Peyer's patch (tissue), 4 donors: ENCODE measurements around the gene MTG1. TPM values are rescaled to one million over a fixed set of nuclear protein-coding genes. Genes with fewer than 3 reads are reported as not detected.

ENCODE experiments used
- DNase-seq, 3 donors: peaks; one replicate each; pipeline ENCODE4 v3.0.0-alpha.2; 2017 to 2019
- H3K27ac ChIP-seq, 4 donors: fragments of 200-600 bp; sonication (generic); one replicate each; pipeline ENCODE4 v1.5.1; 2016 to 2019
- H3K27me3 ChIP-seq, 2 donors: fragments of 200-600 bp; sonication (generic); one replicate each; pipeline ENCODE4 v1.5.1; 2019
- H3K36me3 ChIP-seq, 3 donors: fragments of 200-600 bp; sonication (generic); one replicate each; pipeline ENCODE4 v1.5.1; 2016 to 2019
- H3K4me1 ChIP-seq, 4 donors: fragments of 200-600 bp; sonication (generic); one replicate each; pipeline ENCODE4 v1.5.1; 2016 to 2019
- H3K4me3 ChIP-seq, 4 donors: fragments of 200-600 bp; sonication (generic); 1 replicate in 3 of 4; 2 replicates in 1 of 4; pipeline ENCODE4 v1.5.1; 2016 to 2019; ENCODE audit warnings: mild to moderate bottlenecking in 1 of 4
- H3K9me3 ChIP-seq, 4 donors: fragments of 200-600 bp; sonication (generic); one replicate each; pipeline ENCODE4 v1.5.1; 2016 to 2019; ENCODE audit warnings: mild to moderate bottlenecking in 1 of 4
- CTCF ChIP-seq, 6 experiments: fragments of 450-650 bp in 4 of 6; fragments of 200-600 bp in 2 of 6; sonication (generic) in 1 of 6; IDR thresholded peaks; one replicate each; pipeline ENCODE4 v1.5.1; 2017 to 2019; ENCODE audit warnings: antibody characterized with exemption in 6 of 6, mild to moderate bottlenecking in 3 of 6, moderate library complexity in 1 of 6
- POLR2A ChIP-seq, 2 donors: fragments of 450-650 bp; IDR thresholded peaks; one replicate each; pipeline ENCODE4 v1.5.1; 2017; ENCODE audit warnings: antibody characterized with exemption in 2 of 2, mild to moderate bottlenecking in 2 of 2, moderate library complexity in 2 of 2
- total RNA-seq, 4 donors: library from RNA; depleted of rRNA; stranded (reverse); fragments of >200 nt; gene quantifications; one replicate each; pipeline ENCODE4 v1.1.0, GENCODE V29; 2016

Gene MTG1
- total RNA-seq, 4 donors from 2014 or later: 44.7 to 110 (median 103) TPM

DNA sequence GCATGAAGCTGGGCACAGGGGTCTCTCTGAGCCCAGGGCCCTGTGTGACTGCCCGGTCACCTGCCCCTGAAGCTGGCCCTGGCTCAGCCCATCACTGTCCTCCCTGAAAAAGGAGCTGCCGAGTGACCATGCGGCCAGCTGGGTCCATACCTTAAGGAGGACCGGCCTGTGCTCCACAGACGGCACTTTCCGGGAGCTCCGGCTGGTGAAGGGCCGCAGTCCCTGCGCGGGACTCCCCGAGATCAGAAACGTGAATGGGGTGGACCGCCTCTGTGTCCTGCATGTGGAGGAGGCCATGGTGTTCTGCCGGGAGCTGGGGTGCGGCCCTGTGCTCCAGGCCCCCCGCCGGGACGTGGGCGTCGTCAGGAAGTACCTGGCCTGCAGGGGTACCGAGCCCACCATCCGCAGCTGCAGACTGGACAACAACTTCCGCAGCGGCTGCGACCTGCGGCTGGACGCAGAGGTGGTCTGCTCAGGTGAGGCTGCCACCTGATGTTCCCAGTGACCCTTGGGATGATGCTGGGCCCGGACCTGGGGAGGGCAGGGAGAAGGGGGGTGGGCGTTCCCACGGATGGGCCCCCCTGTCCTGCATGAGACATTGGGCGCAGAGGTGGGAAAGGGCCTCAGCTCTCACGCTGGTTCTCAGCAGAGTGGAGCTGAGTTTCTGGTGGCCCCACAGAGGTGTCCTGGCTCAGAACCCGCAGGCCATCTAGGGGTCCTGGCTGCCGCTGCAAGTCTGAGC lies 63.3 kb downstream of the MTG1 start:
- H3K4me1 ChIP-seq: no peaks in the 10 kb centered on the region
- peak in 2 of 3 donors; percentile 3 to 42 for DNase-seq
- no peak for TF ChIP-seq CTCF (IDR thresholded peaks at IDR 0.05)
- no peak for TF ChIP-seq POLR2A (IDR thresholded peaks at IDR 0.05)

DNA sequence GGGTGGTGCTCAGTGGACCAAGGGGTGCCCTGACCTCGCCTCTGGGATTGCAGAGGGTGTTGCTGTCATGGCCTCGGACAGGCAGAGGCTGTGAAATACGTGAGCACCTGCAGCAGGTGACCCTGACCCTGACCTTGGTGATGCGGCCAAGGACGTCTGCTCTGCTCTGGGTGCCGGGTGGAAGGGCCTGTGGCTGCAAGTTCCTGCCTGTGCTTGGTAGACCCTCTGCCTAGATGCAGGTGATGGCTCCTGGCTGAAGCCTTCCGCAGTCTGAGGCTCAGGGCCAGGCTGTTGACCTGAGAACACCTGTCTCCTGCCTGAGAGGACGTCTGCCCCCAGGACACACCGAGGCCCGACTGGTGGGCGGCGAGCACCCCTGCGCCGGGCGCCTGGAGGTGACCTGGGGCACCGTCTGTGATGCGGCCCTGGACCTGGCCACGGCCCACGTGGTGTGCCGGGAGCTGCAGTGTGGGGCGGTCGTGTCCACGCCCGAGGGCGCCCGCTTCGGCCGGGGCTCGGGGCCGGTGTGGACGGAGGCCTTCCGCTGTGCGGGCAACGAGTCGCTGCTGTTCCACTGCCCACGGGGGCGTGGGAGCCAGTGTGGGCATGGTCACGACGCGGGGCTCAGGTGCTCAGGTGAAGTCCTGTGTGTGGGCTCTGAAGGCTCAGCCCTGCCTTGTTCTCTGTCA lies 64.2 kb downstream of the MTG1 start:
- H3K4me3 ChIP-seq: no peak overlapping the region
- no peaks in the 10 kb centered on the region for H3K36me3 ChIP-seq
- H3K27ac ChIP-seq: no peak overlapping the region
- H3K4me1 ChIP-seq: no peaks in the 10 kb centered on the region
- H3K9me3 ChIP-seq: no peaks in the 10 kb centered on the region
- H3K27me3 ChIP-seq: no peaks in the 10 kb centered on the region
- TF ChIP-seq CTCF (IDR thresholded peaks at IDR 0.05) (no peak), POLR2A (IDR thresholded peaks at IDR 0.05) (no peak)
- peak in 2 of 3 donors; percentile 0 to 34 for DNase-seq

More for the DNA sequence above, 63.3 kb downstream of the MTG1 start:
- Histone ChIP-seq H3K4me3 (no peak overlapping the region), H3K9me3 (no peaks in the 10 kb centered on the region), H3K27ac (no peak overlapping the region), H3K27me3 (no peaks in the 10 kb centered on the region), H3K36me3 (no peaks in the 10 kb centered on the region)

DNA sequence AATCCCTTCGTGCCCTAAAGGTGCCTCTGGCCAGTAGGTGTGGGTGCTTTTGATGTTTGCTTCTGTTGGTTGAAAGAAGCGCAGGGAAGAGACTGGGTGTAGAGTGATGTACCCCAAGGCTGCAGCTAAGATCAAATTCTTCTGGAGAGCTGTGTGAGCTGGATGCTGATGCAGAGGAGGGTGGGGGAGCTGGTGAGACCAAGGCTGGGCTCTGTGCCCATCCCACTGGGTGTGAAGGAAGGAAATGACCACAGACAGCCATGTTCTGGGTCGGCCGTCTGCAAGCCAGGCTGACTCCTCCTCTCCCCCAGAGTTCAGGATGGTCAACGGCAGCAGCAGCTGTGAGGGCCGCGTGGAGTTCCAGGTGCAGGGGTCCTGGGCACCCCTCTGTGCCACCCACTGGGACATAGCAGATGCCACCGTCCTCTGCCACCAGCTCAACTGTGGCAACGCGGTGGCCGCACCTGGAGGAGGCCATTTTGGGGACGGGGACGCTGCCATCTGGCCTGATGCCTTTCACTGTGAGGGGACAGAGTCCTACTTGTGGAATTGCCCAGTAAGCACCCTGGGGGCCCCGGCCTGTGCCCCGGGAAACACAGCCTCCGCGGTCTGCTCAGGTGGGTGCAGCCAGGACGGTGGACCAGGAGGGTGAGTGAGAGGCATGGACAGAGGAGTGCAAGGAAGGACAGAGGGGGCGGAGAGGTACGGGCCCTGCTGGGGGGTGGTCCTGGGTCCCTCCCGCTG lies 64.9 kb downstream of the MTG1 start:
- Histone ChIP-seq H3K4me3 (no peak overlapping the region), H3K9me3 (no peaks in the 10 kb centered on the region), H3K4me1 (no peaks in the 10 kb centered on the region), H3K27me3 (no peaks in the 10 kb centered on the region), H3K36me3 (no peaks in the 10 kb centered on the region), H3K27ac (no peak overlapping the region)
- no peak for TF ChIP-seq CTCF (IDR thresholded peaks at IDR 0.05)
- TF ChIP-seq POLR2A (IDR thresholded peaks at IDR 0.05): no peak
- no peak for DNase-seq

GRCh38 chr10:133459454-133460207 lies 65.7 kb downstream of the MTG1 start:
- H3K9me3 ChIP-seq: no peaks in the 10 kb centered on the region
- peak in 1 of 3 donors; percentile 1 for DNase-seq
- no peak overlapping the region for H3K27ac ChIP-seq
- no peaks in the 10 kb centered on the region for H3K4me1 ChIP-seq
- no peak overlapping the region for H3K4me3 ChIP-seq
- TF ChIP-seq POLR2A (IDR thresholded peaks at IDR 0.05) (no peak), CTCF (IDR thresholded peaks at IDR 0.05) (no peak)
- no peaks in the 10 kb centered on the region for H3K36me3 ChIP-seq
- no peaks in the 10 kb centered on the region for H3K27me3 ChIP-seq

DNA sequence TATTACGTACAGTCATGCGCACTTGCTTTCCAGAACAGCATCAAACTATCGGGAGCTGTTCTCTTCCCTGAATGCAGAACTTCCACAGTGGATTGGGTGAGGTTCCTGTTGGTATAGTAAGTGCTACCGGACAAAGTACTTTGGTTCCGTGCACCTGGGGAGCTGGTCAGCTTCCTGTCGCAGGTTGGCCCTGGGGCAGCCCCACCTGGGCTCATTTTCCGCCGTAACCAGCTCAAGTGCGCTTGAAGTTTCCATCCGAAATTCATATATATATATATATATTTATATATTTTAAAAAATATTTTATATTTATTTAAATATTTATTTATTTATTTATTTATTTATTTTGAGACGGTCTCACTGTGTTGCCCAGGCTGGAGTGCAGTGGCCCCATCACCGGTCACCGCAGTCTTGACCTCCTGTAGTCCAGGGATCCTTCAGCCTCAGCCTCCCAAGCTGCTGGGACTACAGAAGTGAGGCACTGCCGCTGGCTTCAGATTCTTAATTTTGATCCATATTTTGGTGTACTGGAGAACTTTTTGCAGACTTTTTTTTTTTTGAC lies 66.3 kb downstream of the MTG1 start:
- H3K9me3 ChIP-seq: no peaks in the 10 kb centered on the region
- DNase-seq: peak in 1 of 3 donors; percentile 15
- H3K27ac ChIP-seq: no peak overlapping the region
- no peak for TF ChIP-seq CTCF (IDR thresholded peaks at IDR 0.05)
- TF ChIP-seq POLR2A (IDR thresholded peaks at IDR 0.05): no peak
- H3K4me1 ChIP-seq: no peaks in the 10 kb centered on the region
- H3K27me3 ChIP-seq: no peaks in the 10 kb centered on the region
- H3K4me3 ChIP-seq: no peak overlapping the region
- no peaks in the 10 kb centered on the region for H3K36me3 ChIP-seq
